GM15510 (cell line): Measurements from ENCODE around the gene HES7.

ENCODE experiments used
- POLR2A ChIP-seq: IDR thresholded peaks from 3 replicates; pipeline ENCODE4 v1.6.1; 2011; ENCODE audit warnings: borderline replicate concordance; ENCODE audit not compliant: insufficient read length; ENCODE audit errors: extremely low read depth

HES7 gene

DNA sequence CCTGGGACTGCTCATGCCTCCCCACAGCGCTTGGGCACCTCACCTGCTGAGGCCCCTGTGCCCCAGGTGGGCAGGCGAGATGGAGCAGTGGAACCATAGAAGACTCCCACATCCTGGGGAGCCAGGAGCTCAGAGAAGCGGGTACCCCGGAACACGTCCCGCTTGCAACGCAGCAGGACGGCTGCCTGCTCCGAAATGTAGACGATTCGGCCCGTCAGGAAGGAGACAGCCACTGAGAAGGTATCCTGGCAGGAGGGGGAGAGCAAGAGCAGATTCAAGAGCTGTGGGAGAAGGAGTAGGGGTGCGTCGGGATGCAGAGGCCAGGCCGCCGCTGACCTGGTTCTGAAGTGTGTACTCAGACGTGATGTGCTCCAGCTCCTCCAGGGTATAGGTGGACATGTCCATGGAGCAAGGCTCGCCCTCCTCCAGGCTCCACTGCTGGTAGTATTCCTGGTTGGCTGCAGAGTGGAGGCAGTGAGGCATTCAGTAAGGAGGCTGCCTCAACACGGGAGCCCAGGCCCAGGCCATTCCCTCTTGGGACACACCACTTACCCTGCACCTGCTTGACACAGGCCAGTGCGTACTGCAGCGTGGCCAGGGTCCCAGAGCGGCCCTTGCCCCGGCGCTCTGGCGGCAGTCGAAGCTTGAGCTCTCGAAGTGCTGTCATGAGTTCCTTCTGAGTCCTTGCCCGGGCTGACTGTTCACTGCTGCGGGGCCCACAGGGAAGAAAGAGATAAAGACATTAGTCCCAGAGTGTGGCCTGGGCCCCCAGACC, 25.7 kb upstream of the HES7 start:
- TF ChIP-seq POLR2A = no peak

GRCh38 chr17:8148560-8148959, 24.7 kb upstream of the HES7 start:
- TF ChIP-seq POLR2A = no peak

DNA sequence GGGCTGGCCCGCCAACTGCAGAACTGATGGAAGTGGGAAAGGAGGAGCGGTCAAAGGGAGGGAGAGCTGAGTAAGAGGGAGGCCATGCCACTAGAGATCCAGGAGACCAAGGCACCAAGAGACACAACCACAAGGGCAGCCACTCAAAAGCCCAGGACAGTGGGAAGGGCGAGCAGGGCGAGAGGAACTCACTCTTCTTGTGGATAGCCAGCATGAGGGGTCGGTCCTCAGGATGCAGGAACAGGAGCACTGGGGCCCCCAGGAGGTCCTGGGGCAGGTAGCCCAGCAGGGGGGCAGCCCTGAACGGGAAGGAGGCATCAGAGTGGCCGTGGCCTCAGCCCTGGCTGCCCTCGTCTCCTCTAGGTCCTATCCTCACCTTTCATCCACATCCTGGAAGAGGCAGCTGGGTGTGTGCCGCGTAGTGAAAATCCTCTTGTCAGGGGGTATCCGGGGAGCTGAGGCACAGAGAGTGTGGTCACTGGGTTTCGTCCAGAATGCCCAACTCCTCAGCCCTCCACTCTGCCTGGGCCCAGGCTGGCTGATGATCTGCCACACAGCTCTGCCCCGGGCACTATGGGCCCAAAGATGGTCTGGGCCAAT, 24.0 kb upstream of the HES7 start:
- TF ChIP-seq POLR2A = no peak

DNA sequence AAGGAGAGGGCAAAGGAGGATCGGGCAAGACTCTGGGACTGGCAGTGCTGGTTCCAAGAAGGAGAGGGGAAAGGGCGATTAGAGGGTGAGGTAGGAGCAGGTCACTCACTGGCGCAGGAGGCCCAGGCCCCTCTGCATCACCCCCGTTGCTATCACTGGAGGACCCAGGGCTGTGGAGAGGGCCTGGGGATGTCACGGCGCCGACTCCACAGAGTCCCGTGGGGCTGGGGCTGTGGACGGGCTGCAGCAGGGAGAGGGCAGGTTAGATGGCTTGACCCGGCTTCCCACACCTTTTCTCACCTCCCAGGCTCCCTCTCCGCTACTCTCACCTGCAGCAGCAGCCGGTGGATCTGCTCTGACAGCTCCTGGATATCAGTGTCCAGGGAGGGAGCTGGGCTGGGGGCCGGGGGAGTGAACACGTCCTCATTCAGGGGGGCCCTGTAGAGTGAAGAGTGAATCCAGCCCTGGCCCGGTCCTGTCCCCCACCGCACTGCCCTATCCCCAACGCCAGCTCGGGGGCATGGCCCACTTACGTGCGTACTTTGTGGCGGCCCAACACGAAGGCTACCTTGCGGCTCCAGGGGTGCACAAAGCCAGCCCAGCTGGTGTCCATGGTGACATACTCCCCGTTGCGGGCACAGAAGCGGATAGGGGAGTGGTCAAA, 23.4 kb upstream of the HES7 start:
- no peak for TF ChIP-seq POLR2A

- no peak for TF ChIP-seq POLR2A
These were observed 22.7 kb upstream of the HES7 start for GRCh38 chr17:8146381-8147140.

GRCh38 chr17:8145811-8146210, 21.9 kb upstream of the HES7 start:
- no peak for TF ChIP-seq POLR2A

DNA sequence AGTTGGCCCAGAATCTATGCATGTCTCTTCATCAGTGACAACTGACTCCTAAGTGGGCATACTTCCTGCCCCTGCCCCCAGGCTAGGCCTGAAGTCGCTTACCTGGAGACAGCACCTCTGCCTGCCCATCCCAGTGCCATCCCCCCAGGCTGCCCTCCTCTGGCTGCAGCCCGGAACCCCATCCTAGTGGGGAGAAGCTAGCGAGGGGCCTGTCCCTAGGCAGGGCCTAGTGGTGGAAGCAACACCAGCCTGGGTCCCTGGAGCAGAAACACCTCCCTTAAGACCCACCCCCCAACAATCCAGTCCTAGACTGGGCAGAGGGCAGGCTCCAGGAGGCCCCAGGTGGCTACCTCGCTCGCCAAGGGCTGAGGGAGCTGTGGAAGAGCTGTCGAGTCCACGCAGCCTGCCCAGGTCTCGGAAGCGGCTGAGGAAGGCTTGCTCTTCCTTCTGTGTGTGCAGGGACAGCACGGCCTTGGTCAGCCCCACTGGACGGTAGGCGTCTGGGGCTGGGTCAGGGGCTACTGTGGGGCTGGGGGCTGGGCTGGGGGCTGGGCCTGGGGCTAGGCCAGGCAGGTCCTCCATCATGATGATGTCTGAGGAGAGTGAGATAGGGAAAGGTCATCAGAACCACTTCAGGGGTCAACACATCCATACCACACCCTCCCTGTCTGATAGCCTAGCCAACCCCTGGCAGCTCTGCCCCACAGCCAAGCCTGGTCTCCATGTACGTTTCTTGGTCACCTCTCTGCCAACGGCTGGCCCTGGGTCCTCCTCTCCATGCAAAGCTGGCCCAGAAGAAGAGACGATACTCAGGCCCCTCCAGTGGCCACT, 20.7 kb upstream of the HES7 start:
- TF ChIP-seq POLR2A = no peak

GRCh38 chr17:8143581-8144400, 19.9 kb upstream of the HES7 start:
- no peak for TF ChIP-seq POLR2A

DNA sequence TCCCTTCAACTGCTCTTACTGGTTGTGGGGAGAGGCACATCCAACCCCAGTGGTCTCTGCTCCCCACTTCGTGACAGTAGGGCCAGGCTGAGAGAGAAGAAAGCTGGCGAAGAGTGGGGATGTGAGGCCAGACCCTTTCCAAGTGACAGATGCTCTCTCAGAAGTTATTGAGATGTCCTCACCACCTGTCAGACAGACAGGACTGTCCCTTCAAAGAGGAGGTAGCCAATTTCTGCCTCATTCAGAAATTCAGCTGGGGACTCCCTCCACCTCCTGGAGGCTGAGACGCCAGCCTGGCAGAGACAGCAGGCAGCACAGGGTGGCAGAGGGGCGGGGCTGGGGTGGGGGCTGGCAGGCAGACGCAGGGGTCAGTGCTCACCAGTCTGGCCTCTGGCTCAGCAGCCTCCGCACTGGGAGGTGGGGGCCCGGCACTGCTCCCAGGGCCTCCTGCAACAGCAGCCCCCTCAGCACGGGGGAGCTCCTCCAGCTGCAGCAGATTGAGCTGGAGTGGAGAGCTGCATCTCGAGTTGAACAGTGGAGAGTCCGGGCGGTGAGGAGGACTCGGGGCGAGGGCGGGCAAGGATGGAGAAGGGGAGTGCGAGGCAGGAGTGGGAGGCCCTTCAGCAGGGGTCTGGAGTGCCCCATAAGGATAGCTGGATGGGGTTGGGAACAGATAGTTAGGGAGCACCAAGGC, 19.1 kb upstream of the HES7 start:
- TF ChIP-seq POLR2A = no peak

- TF ChIP-seq POLR2A = no peak
These were observed 18.4 kb upstream of the HES7 start for GRCh38 chr17:8142158-8142886.

DNA sequence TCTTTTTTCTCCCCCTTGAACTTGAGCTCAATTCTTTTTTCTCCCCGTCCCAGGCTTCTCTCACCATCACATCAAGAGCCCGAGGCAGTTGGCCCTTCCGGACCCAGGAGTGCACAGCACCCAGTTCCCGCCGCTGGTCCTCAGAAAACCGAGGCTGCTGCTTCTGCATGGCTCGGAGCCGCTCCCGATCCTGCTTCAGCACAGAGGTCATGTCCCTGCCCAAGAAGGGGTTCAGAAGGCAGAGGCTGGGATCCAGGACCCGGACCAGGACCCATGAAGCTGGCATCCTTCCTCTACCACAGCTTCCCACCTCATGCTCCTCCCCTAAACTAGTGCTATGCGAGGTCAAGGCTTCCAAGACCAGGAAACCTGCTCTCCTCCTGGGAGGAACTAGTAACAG, 17.8 kb upstream of the HES7 start:
- TF ChIP-seq POLR2A = no peak

GRCh38 chr17:8141045-8141444, 17.1 kb upstream of the HES7 start:
- no peak for TF ChIP-seq POLR2A
